Progenitor cell of endocrine pancreas (in vitro differentiated cells): ENCODE data around the gene PRUNE2. TPM values are rescaled to one million over a fixed set of nuclear protein-coding genes. Genes with fewer than 3 reads are reported as not detected.
A peak's percentile ranks its signal among the peaks of the same experiment; 100 is the strongest.

Experiments
- DNase-seq: peaks from one replicate; pipeline ENCODE4 v3.0.0; 2021; ENCODE audit warnings: low spot score; ENCODE audit not compliant: unreplicated experiment
- H3K27ac Mint-ChIP-seq: 2 replicates; pipeline ENCODE4 v1.8.0; 2021; ENCODE audit warnings: mild to moderate bottlenecking, moderate library complexity, mixed read lengths
- H3K27me3 Mint-ChIP-seq: 2 replicates; pipeline ENCODE4 v1.8.0; 2021; ENCODE audit warnings: mixed read lengths
- H3K36me3 Mint-ChIP-seq: 2 replicates; pipeline ENCODE4 v1.8.0; 2022; ENCODE audit warnings: mixed read lengths; ENCODE audit not compliant: insufficient read depth
- H3K4me1 Mint-ChIP-seq: 2 replicates; pipeline ENCODE4 v1.8.0; 2021; ENCODE audit warnings: low read depth, mixed read lengths
- H3K4me3 Mint-ChIP-seq: 2 replicates; pipeline ENCODE4 v1.8.0; 2021; ENCODE audit warnings: low read depth, mild to moderate bottlenecking, moderate library complexity, mixed read lengths
- H3K9me3 Mint-ChIP-seq: 2 replicates; pipeline ENCODE4 v1.8.0; 2021; ENCODE audit warnings: low read depth, mixed read lengths
- total RNA-seq: library from RNA; stranded (reverse); gene quantifications from 2 replicates; pipeline ENCODE4 v1.2.1, GENCODE V29; 2021
- TF ChIP-seq, protein P1 (sequence below): fragments of 200-600 bp; sonication (generic); IDR thresholded peaks from one replicate; pipeline ENCODE4 v1.5.0; 2021; ENCODE audit warnings: antibody characterized with exemption, mild to moderate bottlenecking; ENCODE audit not compliant: unreplicated experiment

Gene PRUNE2
- total RNA-seq, 1 donor from 2014 or later: 5.6 TPM

GRCh38 chr9:76803762-76804161 is 102.2 kb downstream of the PRUNE2 start:
- Mint-ChIP-seq H3K27me3 (peaks cover 15% of the 10 kb centered on the region), H3K9me3 (no peaks in the 10 kb centered on the region), H3K27ac (peak overlapping the region; percentile 5), H3K36me3 (no peaks in the 10 kb centered on the region), H3K4me3 (no peak overlapping the region), H3K4me1 (peaks cover 30% of the 10 kb centered on the region)
- DNase-seq: no peak
- TF ChIP-seq, protein P1, sequence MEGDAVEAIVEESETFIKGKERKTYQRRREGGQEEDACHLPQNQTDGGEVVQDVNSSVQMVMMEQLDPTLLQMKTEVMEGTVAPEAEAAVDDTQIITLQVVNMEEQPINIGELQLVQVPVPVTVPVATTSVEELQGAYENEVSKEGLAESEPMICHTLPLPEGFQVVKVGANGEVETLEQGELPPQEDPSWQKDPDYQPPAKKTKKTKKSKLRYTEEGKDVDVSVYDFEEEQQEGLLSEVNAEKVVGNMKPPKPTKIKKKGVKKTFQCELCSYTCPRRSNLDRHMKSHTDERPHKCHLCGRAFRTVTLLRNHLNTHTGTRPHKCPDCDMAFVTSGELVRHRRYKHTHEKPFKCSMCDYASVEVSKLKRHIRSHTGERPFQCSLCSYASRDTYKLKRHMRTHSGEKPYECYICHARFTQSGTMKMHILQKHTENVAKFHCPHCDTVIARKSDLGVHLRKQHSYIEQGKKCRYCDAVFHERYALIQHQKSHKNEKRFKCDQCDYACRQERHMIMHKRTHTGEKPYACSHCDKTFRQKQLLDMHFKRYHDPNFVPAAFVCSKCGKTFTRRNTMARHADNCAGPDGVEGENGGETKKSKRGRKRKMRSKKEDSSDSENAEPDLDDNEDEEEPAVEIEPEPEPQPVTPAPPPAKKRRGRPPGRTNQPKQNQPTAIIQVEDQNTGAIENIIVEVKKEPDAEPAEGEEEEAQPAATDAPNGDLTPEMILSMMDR: no peak

- Mint-ChIP-seq H3K9me3 (no peaks in the 10 kb centered on the region), H3K4me1 (peaks cover 28% of the 10 kb centered on the region), H3K27ac (peak overlapping the region; percentile 21)
Measured at GRCh38 chr9:76803083-76803482, 102.8 kb downstream of the PRUNE2 start.

GRCh38 chr9:76800901-76801300 is 105.0 kb downstream of the PRUNE2 start:
- no peak for DNase-seq
- H3K36me3 Mint-ChIP-seq: no peaks in the 10 kb centered on the region
- H3K4me1 Mint-ChIP-seq: peaks cover 28% of the 10 kb centered on the region
- no peak overlapping the region for H3K27ac Mint-ChIP-seq
- peaks cover 10% of the 10 kb centered on the region for H3K27me3 Mint-ChIP-seq
- H3K9me3 Mint-ChIP-seq: no peaks in the 10 kb centered on the region
- no peak overlapping the region for H3K4me3 Mint-ChIP-seq
- TF ChIP-seq, protein P1: no peak

More at GRCh38 chr9:76803083-76803482, 102.8 kb downstream of the PRUNE2 start:
- DNase-seq: no peak
- Mint-ChIP-seq H3K36me3 (no peaks in the 10 kb centered on the region), H3K27me3 (peaks cover 10% of the 10 kb centered on the region), H3K4me3 (no peak overlapping the region)
- TF ChIP-seq, protein P1: no peak

DNA sequence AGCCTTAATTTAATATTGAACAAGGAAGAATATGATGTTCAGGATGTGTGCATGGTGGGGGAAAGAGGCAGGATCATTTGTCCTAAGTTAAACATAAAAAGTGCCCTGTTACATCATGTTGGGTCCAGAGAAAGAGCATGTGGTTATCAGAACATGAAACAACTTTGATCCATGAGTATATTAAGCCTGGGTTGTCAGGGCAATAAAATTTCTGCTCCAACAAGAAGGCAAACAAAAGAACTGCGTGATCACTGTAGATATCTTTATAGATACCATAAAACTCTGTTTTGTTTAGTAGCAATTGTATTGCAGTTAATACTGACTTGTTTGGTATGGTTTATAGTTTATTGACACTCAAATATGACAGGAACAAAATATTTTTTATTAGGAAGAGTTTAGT is 106.4 kb downstream of the PRUNE2 start:
- Mint-ChIP-seq H3K27me3 (peaks cover 6% of the 10 kb centered on the region), H3K27ac (no peak overlapping the region), H3K4me1 (peaks cover 25% of the 10 kb centered on the region), H3K36me3 (no peaks in the 10 kb centered on the region), H3K4me3 (no peak overlapping the region), H3K9me3 (no peaks in the 10 kb centered on the region)
- TF ChIP-seq, protein P1: no peak
- no peak for DNase-seq

GRCh38 chr9:76798527-76798926 is 107.4 kb downstream of the PRUNE2 start:
- no peak overlapping the region for H3K27ac Mint-ChIP-seq
- H3K36me3 Mint-ChIP-seq: no peaks in the 10 kb centered on the region
- H3K4me1 Mint-ChIP-seq: peaks cover 17% of the 10 kb centered on the region
- no peaks in the 10 kb centered on the region for H3K27me3 Mint-ChIP-seq
- DNase-seq: no peak
- H3K9me3 Mint-ChIP-seq: no peaks in the 10 kb centered on the region
- TF ChIP-seq, protein P1: no peak
- H3K4me3 Mint-ChIP-seq: no peak overlapping the region
